ENCODE measurements around the gene GFRA1. TPM values are rescaled to one million over a fixed set of nuclear protein-coding genes. Genes with fewer than 3 reads are reported as not detected.

GFRA1 gene
- total RNA-seq, 2 experiments from 2014 or later, result not detected

DNA sequence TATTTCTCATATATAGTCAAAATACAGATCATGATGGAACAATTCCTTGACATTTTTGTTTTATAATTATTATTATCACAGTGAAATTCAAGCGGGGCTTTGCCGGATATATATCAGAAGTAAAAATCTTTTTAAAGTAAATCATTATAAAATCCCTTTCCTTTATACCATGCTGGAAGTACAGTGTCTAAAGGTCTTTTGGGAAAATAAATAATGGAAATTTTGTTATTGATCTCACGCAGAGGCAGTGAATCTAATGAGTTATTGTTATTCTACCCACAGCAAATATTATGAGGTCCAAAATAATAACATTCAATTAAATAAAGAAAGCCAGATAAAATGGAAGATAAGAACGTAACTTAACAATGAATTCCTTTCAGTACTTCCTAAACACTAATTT lies 33.8 kb downstream of the GFRA1 start:
- Histone ChIP-seq H2AFZ (ENCODE audit: low read length) (no peak overlapping the region), H3K4me3 (ENCODE audit: low read depth, low read length, poor library complexity, severe bottlenecking) (no peak overlapping the region), H3K9me3 (ENCODE audit: low read length) (no peaks in the 10 kb centered on the region), H4K20me1 (ENCODE audit: insufficient read depth, low read length) (no peaks in the 10 kb centered on the region), H3K9me2 (ENCODE audit: insufficient read depth, low read length) (no peaks in the 10 kb centered on the region), H3K27ac (ENCODE audit: low read depth, low read length, poor library complexity, severe bottlenecking) (no peak overlapping the region), H3K36me3 (ENCODE audit: insufficient read depth, low read length) (no peaks in the 10 kb centered on the region), H3K79me2 (ENCODE audit: insufficient read depth, low read depth, low read length) (no peaks in the 10 kb centered on the region), H3K4me2 (ENCODE audit: low read length) (no peak overlapping the region), H3K4me1 (ENCODE audit: insufficient read depth, low read length, poor library complexity, severe bottlenecking) (no peaks in the 10 kb centered on the region)
- BruUV-seq (replicated peaks), result no TSS peak
- intact Hi-C loops (cut with micrococcal nuclease; ENCODE audit: unreplicated experiment), result no loop called here
- CTCF ChIA-PET (ENCODE audit: unreplicated experiment), result no interaction called here
- POLR2A ChIA-PET, result interaction anchor here (0.5 kb wide), 1 partner anchor 581 kb away, joined by 3 read pairs; no protein-coding TSS in a partner anchor
- TF ChIP-seq CTCF (conservative IDR thresholded peaks at IDR 0.05; ENCODE audit: low read length) (no peak), EZH2phosphoT487 (IDR thresholded peaks at IDR 0.05; ENCODE audit: borderline replicate concordance, low read depth, low read length) (no peak)
- DNase-seq (ENCODE audit: low spot score), result no peak

GRCh38 chr10:116237970-116238369 lies 35.0 kb downstream of the GFRA1 start:
- no peak for TF ChIP-seq EZH2phosphoT487 (IDR thresholded peaks at IDR 0.05; ENCODE audit: borderline replicate concordance, low read depth, low read length)
- no peak for TF ChIP-seq CTCF (conservative IDR thresholded peaks at IDR 0.05; ENCODE audit: low read length)
- ChIA-PET POLR2A (interaction anchor here (0.6 kb wide), 1 partner anchor 444 kb away, joined by 3 read pairs; no protein-coding TSS in a partner anchor), CTCF (ENCODE audit: unreplicated experiment) (no interaction called here)
- H3K4me1 ChIP-seq (ENCODE audit: insufficient read depth, low read length, poor library complexity, severe bottlenecking), result no peaks in the 10 kb centered on the region
- no peak overlapping the region for H3K4me3 ChIP-seq (ENCODE audit: low read depth, low read length, poor library complexity, severe bottlenecking)
- H3K9me2 ChIP-seq (ENCODE audit: insufficient read depth, low read length), result no peaks in the 10 kb centered on the region
- no peak overlapping the region for H3K4me2 ChIP-seq (ENCODE audit: low read length)
- H3K36me3 ChIP-seq (ENCODE audit: insufficient read depth, low read length), result no peaks in the 10 kb centered on the region
- DNase-seq (ENCODE audit: low spot score), result no peak
- intact Hi-C loops (cut with micrococcal nuclease; ENCODE audit: unreplicated experiment), result no loop called here
- no peak overlapping the region for H3K27ac ChIP-seq (ENCODE audit: low read depth, low read length, poor library complexity, severe bottlenecking)
- BruUV-seq (replicated peaks), result no TSS peak
- no peaks in the 10 kb centered on the region for H3K79me2 ChIP-seq (ENCODE audit: insufficient read depth, low read depth, low read length)
- no peak overlapping the region for H2AFZ ChIP-seq (ENCODE audit: low read length)
- no peaks in the 10 kb centered on the region for H3K9me3 ChIP-seq (ENCODE audit: low read length)
- H4K20me1 ChIP-seq (ENCODE audit: insufficient read depth, low read length), result no peaks in the 10 kb centered on the region

DNA sequence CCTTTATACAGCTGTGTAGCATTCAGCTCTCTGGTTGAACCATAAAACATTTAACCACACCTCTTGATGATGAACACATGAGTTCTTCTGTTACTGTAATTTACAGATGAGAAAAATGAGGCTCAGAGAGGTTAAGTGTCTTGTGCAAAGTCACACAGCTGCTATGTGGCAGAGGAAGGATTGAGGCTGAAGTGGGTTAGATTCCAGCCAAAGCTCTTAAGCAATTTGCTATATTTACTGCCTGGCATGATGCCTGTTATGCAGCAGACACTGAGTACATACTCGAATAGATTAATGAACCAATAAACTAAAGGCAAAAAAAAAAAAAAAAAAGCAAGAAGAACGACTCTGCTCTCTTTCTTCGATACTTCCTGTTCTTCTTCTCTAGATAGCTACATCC lies 35.7 kb downstream of the GFRA1 start:
- Histone ChIP-seq H3K9me3 (ENCODE audit: low read length) (no peaks in the 10 kb centered on the region), H3K4me2 (ENCODE audit: low read length) (no peak overlapping the region), H3K4me3 (ENCODE audit: low read depth, low read length, poor library complexity, severe bottlenecking) (no peak overlapping the region), H4K20me1 (ENCODE audit: insufficient read depth, low read length) (no peaks in the 10 kb centered on the region), H2AFZ (ENCODE audit: low read length) (no peak overlapping the region), H3K9me2 (ENCODE audit: insufficient read depth, low read length) (no peaks in the 10 kb centered on the region), H3K27ac (ENCODE audit: low read depth, low read length, poor library complexity, severe bottlenecking) (no peak overlapping the region), H3K4me1 (ENCODE audit: insufficient read depth, low read length, poor library complexity, severe bottlenecking) (no peaks in the 10 kb centered on the region), H3K36me3 (ENCODE audit: insufficient read depth, low read length) (no peaks in the 10 kb centered on the region), H3K79me2 (ENCODE audit: insufficient read depth, low read depth, low read length) (no peaks in the 10 kb centered on the region)
- no TSS peak for BruUV-seq (replicated peaks)
- TF ChIP-seq CTCF (conservative IDR thresholded peaks at IDR 0.05; ENCODE audit: low read length) (no peak), EZH2phosphoT487 (IDR thresholded peaks at IDR 0.05; ENCODE audit: borderline replicate concordance, low read depth, low read length) (no peak)
- intact Hi-C loops (cut with micrococcal nuclease; ENCODE audit: unreplicated experiment), result no loop called here
- no peak for DNase-seq (ENCODE audit: low spot score)
- ChIA-PET CTCF (ENCODE audit: unreplicated experiment) (no interaction called here), POLR2A (interaction anchor here (0.6 kb wide), 2 partner anchors 444 to 927 kb away, joined by 3 to 4 read pairs; no protein-coding TSS in a partner anchor)
